A673 (cell line): Measurements from ENCODE around the gene SALL1.

Source experiments
- EZH2 ChIP-seq: fragments of 200-600 bp; sonication (generic); IDR thresholded peaks from 2 replicates; pipeline ENCODE4 v1.6.1; 2017; ENCODE audit warnings: borderline replicate concordance, low read depth, mild to moderate bottlenecking, mixed read lengths, antibody characterized with exemption, low read length; ENCODE audit not compliant: poor library complexity, severe bottlenecking
- TF ChIP-seq, protein P1 (sequence below): fragments of 300-800, 200-600 bp; sonication (generic); conservative IDR thresholded peaks from 2 replicates; pipeline ENCODE4 v1.5.1; 2017; ENCODE audit warnings: low read depth, mild to moderate bottlenecking, antibody characterized with exemption, low read length, moderate library complexity, mixed read lengths

DNA sequence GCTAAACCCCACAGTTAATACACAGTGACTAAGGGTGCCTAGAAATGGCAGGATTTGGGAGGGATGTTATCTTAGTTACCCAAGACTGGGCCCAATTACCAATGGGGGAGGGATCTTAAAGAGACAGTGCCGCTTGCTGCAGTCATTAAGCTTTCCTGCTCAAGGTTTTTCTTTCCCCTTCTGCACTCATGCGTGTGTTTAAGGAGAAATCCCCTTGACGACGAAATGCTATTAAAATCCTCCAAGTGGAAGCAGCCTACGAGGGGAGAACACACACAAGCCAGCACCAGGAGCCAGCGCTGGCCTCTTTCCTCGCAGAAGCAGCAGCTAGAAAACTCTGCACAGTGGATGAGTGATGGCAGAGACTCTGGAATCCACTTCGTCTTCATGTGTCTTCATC is 22.0 kb downstream of the SALL1 start:
- TF ChIP-seq, protein P1, sequence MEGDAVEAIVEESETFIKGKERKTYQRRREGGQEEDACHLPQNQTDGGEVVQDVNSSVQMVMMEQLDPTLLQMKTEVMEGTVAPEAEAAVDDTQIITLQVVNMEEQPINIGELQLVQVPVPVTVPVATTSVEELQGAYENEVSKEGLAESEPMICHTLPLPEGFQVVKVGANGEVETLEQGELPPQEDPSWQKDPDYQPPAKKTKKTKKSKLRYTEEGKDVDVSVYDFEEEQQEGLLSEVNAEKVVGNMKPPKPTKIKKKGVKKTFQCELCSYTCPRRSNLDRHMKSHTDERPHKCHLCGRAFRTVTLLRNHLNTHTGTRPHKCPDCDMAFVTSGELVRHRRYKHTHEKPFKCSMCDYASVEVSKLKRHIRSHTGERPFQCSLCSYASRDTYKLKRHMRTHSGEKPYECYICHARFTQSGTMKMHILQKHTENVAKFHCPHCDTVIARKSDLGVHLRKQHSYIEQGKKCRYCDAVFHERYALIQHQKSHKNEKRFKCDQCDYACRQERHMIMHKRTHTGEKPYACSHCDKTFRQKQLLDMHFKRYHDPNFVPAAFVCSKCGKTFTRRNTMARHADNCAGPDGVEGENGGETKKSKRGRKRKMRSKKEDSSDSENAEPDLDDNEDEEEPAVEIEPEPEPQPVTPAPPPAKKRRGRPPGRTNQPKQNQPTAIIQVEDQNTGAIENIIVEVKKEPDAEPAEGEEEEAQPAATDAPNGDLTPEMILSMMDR = no peak
- TF ChIP-seq EZH2 = no peak
